GM18526 (cell line): ENCODE data around the gene CMIP.

Experiments
- POLR2A ChIP-seq: IDR thresholded peaks from 3 replicates; pipeline ENCODE4 v1.6.1; 2011; ENCODE audit not compliant: insufficient read length; ENCODE audit errors: extremely low read depth

The CMIP gene

GRCh38 chr16:81498351-81498750 lies 53.7 kb downstream of the CMIP start:
- no peak for TF ChIP-seq POLR2A

DNA sequence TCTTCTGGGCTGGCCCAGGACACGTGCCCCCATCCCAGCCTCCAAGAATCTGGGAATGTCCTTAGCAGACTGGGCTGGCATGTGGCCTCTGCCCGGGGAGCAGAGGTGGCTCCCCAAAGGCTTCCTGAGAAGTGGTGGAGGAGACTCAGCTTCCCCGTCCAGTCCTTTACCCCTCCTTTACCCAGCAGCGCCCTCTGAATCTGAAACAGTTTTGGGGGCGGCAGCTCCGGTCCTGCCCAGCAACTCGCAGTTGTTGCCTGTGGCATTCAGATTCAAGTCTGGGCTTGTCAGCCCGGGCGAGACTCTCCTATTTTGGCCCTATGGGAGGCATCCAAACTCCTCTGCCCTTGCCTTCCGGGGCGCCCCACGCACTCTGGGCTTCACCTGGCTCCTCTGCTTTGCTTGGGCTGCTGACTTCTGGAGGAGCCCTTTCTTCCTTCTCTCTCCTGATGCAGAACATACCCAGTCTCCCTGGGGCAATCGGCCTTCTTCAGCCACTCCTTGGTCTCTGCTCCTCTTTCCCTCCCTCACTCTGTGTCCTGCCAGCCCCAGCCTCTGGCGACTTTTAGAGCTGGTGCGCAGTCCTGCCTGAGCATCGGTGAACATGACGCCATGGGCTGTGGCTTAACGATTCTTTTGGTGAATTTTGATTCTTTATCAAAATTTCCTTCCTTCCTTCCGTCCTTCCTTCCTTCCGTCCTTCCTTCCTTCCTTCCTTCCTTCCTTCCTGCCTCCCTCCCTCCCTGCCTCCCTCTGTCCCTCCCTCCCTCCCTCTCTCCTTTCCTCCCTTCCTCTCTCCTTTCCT lies 55.2 kb downstream of the CMIP start:
- TF ChIP-seq POLR2A = no peak

DNA sequence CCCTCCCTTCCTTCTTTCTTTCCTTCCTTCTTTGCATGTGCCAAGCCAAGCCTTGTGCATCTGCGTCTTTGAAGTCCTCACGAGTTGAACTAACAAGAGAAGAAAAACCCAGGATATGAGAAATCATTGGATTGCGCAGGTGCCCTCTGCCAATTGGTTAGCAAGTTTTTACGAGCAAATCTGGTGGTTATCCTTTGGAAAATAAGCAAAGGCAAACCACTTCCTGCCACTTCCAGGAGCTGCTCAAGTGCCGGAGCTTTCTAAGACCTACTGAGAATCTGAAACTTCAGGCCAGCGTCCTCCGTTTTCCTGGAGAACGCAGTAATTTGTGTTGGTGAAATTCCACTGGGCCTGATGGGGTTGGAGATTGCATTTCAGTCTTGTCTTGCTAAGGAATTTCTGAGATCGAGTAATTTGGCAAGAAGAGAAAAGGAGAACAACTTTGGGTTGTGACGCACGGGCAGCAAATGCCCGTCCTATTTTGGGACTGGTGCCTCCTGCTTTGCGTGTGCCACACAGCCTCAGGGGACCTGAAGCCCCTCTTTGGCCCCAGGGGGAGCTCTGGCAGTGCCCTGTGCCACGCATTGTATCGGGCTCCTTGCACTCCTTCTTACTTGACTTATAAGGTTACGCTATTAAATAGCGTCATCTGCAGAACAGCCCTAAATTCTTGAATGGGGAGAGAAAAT lies 56.4 kb downstream of the CMIP start:
- no peak for TF ChIP-seq POLR2A

- TF ChIP-seq POLR2A = no peak
Observed at GRCh38 chr16:81502396-81503070, 57.9 kb downstream of the CMIP start.

- TF ChIP-seq POLR2A = peak; percentile 19
Observed at GRCh38 chr16:81505011-81505661, 60.5 kb downstream of the CMIP start.

DNA sequence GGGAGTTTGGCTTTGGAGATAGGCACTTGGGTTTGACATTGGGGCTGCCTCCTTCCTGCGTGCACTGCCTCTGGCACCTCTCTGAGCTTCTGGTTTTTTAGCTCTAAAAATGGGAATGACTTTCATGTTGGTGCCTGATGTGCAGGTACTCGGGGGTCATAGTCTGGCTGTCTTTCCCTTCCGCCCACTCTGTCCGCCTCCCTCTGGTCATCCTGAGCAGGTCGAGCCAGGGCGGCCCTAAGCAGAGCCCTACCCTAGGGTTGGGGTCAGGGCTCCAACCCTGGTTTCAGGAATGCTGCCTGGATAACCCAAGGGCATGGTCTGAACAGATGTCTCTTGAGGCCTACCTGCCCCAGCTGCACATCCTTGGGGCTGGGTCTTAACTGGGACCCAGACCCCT lies 64.8 kb downstream of the CMIP start:
- no peak for TF ChIP-seq POLR2A

DNA sequence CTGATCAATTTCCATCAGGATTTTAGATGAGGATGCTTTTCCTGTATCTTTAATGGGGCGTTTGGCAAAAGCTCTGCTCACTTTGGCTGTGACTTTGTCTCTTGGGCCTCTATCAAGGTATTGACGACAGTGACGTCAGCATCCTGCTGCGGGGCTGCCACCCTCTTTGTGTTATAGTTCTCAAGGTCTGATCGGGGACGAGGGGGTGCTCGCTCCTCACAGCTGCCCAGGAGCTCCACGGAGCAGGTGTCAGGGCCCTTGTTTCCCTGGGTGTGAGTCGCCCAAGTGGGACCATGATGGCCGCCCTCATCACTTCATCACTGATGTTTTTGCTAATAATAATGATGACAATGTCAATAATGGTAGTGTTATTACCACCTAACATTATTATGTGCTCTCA lies 65.4 kb downstream of the CMIP start:
- TF ChIP-seq POLR2A = no peak

GRCh38 chr16:81511371-81511770 lies 66.8 kb downstream of the CMIP start:
- TF ChIP-seq POLR2A = no peak

- TF ChIP-seq POLR2A = no peak
Observed at GRCh38 chr16:81513204-81514040, 68.8 kb downstream of the CMIP start.

GRCh38 chr16:81514041-81514559 lies 69.5 kb downstream of the CMIP start:
- TF ChIP-seq POLR2A = no peak

- no peak for TF ChIP-seq POLR2A
Observed at GRCh38 chr16:81514568-81515258, 70.1 kb downstream of the CMIP start.

GRCh38 chr16:81515281-81515680 lies 70.7 kb downstream of the CMIP start:
- no peak for TF ChIP-seq POLR2A

DNA sequence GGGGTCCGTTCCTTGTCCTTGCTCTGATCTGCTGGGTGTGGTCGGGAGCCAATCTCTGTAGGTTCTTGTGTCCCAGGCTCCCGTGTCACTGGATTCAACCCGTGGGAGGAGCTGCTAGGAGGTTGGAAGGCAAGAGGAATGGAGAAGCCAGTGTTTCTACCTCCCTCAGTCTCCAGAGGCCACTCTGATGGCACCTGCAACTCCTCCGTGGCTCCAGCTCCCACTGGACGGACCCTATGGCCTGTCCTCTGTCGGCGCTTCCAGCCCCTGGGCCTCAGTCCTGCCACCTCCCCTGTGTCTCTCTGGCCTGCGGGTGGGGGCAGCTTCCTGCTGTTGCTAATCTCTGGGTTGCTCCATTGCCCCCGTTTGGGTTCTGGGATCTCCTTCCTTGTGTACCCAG lies 71.1 kb downstream of the CMIP start:
- TF ChIP-seq POLR2A = no peak

DNA sequence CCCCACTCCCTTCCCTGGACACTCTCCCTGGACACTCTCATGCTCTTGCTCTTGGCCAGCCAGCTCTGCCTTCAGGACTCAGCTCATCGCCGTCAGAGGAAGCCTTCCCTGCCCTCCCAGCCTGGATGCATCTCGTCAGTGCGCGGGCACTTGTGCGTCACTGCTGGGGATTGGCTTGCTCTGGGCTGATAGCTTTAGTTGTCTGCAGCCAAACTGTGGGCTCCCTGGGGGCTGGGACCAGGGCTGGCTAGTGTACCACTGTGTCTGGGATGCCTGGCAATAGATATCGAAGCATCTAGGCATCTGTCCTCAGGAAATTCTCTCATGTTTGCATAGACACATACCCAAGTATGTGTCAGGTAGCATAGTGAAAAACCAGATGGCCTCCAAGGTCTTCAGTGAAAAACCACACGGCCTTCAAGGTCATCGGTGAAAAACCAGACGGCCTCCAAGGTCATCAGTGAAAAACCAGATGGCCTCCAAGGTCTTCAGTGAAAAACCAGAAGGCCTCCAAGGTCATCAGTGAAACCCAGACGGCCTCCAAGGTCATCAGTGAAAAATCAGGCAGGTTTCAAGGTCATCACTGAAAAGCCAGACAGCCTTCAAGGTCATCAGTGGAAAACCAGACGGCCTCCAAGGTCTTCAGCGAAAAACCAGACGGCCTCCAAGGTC lies 72.0 kb downstream of the CMIP start:
- no peak for TF ChIP-seq POLR2A

- TF ChIP-seq POLR2A = no peak
Observed at GRCh38 chr16:81517150-81517499, 72.5 kb downstream of the CMIP start.
